ENCODE measurements around the gene PTPRR.

DNA sequence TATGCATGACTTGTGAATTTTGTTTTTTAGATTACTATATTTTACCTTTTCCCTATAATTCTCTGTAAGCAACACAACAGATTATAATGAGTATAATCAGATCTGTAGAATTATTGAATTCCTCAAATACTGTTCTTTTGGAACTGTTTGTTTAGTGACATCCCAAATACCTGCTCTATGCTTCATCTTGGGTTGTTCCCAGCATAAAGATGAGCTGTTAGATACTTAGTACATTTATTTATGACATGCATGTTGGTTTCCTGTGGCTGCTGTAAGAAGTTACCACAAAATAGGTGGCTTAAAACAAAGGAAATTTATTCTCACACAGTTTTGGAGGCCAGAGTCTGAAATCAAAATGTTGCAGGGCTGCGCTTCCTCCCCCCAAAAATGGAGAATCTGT is 78.4 kb downstream of the PTPRR start:
- TF ChIP-seq, protein P1, sequence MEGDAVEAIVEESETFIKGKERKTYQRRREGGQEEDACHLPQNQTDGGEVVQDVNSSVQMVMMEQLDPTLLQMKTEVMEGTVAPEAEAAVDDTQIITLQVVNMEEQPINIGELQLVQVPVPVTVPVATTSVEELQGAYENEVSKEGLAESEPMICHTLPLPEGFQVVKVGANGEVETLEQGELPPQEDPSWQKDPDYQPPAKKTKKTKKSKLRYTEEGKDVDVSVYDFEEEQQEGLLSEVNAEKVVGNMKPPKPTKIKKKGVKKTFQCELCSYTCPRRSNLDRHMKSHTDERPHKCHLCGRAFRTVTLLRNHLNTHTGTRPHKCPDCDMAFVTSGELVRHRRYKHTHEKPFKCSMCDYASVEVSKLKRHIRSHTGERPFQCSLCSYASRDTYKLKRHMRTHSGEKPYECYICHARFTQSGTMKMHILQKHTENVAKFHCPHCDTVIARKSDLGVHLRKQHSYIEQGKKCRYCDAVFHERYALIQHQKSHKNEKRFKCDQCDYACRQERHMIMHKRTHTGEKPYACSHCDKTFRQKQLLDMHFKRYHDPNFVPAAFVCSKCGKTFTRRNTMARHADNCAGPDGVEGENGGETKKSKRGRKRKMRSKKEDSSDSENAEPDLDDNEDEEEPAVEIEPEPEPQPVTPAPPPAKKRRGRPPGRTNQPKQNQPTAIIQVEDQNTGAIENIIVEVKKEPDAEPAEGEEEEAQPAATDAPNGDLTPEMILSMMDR (IDR thresholded peaks at IDR 0.05): no peak
- no peak for TF ChIP-seq POLR2A (IDR thresholded peaks at IDR 0.05)

All from body of pancreas (tissue), 4 donors.